SH-SY5Y (cell line): ENCODE measurements around the gene PSMF1.

ENCODE experiments used
- GATA2 ChIP-seq: IDR thresholded peaks from 2 replicates; pipeline ENCODE4 v1.6.1; 2011; ENCODE audit warnings: mild to moderate bottlenecking, low read depth, low read length
- GATA3 ChIP-seq: IDR thresholded peaks from 2 replicates; pipeline ENCODE4 v1.6.1; 2011; ENCODE audit warnings: low read depth, mild to moderate bottlenecking, low read length, moderate library complexity

DNA sequence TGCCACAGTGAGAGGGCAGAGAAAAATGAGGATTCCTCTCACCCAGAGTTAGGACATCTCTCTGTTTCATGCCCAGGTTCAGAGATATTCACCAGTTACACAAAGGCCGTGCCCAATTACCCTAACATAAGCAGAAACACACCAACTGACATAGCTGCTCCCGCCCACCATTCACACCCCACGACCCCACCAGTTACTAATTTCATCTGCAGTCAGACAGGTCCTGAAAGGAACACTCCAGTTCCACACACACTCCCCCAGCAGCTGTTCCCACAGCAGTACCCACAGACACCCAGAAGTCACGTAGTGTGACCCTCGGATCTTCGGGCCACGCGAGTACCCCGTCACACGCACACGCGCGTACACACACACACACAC, 65.8 kb downstream of the PSMF1 start:
- TF ChIP-seq GATA2 (no peak), GATA3 (no peak)
